Neural cell (in vitro differentiated cells): ENCODE results near the gene MOCOS. TPM values are rescaled to one million over a fixed set of nuclear protein-coding genes. Genes with fewer than 3 reads are reported as not detected.

Experiments
- H2AFZ ChIP-seq: fragments of 200-600, 300-800 bp; sonication (generic), shearing (Covaris generic); 2 replicates; pipeline ENCODE4 v1.6.0; 2014; ENCODE audit warnings: low read depth, mild to moderate bottlenecking, antibody characterized with exemption, low read length, moderate library complexity
- H3F3A ChIP-seq: fragments of 200-600 bp; shearing (Covaris generic); 2 replicates; pipeline ENCODE4 v1.6.1; 2016; ENCODE audit warnings: mild to moderate bottlenecking, moderate library complexity, mixed read lengths, antibody characterized with exemption, low read length; ENCODE audit not compliant: insufficient read depth, poor library complexity, severe bottlenecking
- H3K27ac ChIP-seq: fragments of 200-600, 300-800 bp; sonication (generic), shearing (Covaris generic); 2 replicates; pipeline ENCODE4 v1.5.1; 2014; ENCODE audit warnings: mild to moderate bottlenecking, low read length, moderate library complexity
- H3K27me3 ChIP-seq: fragments of 300-800, 200-600 bp; sonication (generic), shearing (Covaris generic); 2 replicates; pipeline ENCODE4 v1.6.0; 2014; ENCODE audit warnings: mild to moderate bottlenecking, low read depth, low read length, moderate library complexity; ENCODE audit not compliant: insufficient read depth
- H3K36me3 ChIP-seq: fragments of 300-800, 200-600 bp; sonication (generic), shearing (Covaris generic); 2 replicates; pipeline ENCODE4 v1.5.1; 2014; ENCODE audit warnings: mild to moderate bottlenecking, antibody characterized with exemption, low read length, moderate library complexity; ENCODE audit not compliant: insufficient read depth
- H3K4me2 ChIP-seq: fragments of 300-800, 200-600 bp; sonication (generic), shearing (Covaris generic); 2 replicates; pipeline ENCODE4 v1.6.0; 2014; ENCODE audit warnings: mild to moderate bottlenecking, low read length
- H3K4me3 ChIP-seq: fragments of 300-800, 200-600 bp; sonication (generic), shearing (Covaris generic); 2 replicates; pipeline ENCODE4 v1.5.1; 2014; ENCODE audit warnings: mild to moderate bottlenecking, low read length, moderate library complexity
- H3K79me2 ChIP-seq: fragments of 200-600 bp; shearing (Covaris generic); replicated peaks from 2 replicates; pipeline ENCODE4 v1.6.0; 2014; ENCODE audit warnings: mild to moderate bottlenecking, low read length, moderate library complexity; ENCODE audit not compliant: insufficient read depth
- H3K9ac ChIP-seq: fragments of 300-800, 200-600 bp; sonication (generic), shearing (Covaris generic); 2 replicates; pipeline ENCODE4 v1.6.1; 2016; ENCODE audit warnings: mild to moderate bottlenecking, low read length, mixed read lengths
- H3K9me2 ChIP-seq: fragments of 200-600 bp; shearing (Covaris generic); 2 replicates; pipeline ENCODE4 v1.6.1; 2016; ENCODE audit warnings: mild to moderate bottlenecking, low read length, mixed read lengths; ENCODE audit not compliant: insufficient read depth
- H3K9me3 ChIP-seq: fragments of 200-600, 300-800 bp; sonication (generic), shearing (Covaris generic); 2 replicates; pipeline ENCODE4 v1.6.1; 2016; ENCODE audit warnings: mild to moderate bottlenecking, mixed run types, low read length, moderate library complexity, mixed read lengths
- H4K20me1 ChIP-seq: fragments of 200-600 bp; shearing (Covaris generic); 2 replicates; pipeline ENCODE4 v1.6.1; 2016; ENCODE audit warnings: mild to moderate bottlenecking, mixed run types; ENCODE audit not compliant: insufficient read depth
- CTCF ChIP-seq: fragments of 450-650 bp; IDR thresholded peaks from 2 replicates; pipeline ENCODE4 v1.5.1; 2014; ENCODE audit warnings: antibody characterized with exemption, mild to moderate bottlenecking, moderate library complexity; ENCODE audit not compliant: poor library complexity, severe bottlenecking
- EP300 ChIP-seq: fragments of 450-650 bp; conservative IDR thresholded peaks from 2 replicates; pipeline ENCODE4 v1.6.1; 2014; ENCODE audit warnings: antibody characterized with exemption, mild to moderate bottlenecking, moderate library complexity; ENCODE audit not compliant: poor library complexity, severe bottlenecking
- EZH2 ChIP-seq: fragments of 200-600, 300-800 bp; shearing (Covaris generic), sonication (generic); IDR thresholded peaks from 2 replicates; pipeline ENCODE4 v1.6.1; 2014; ENCODE audit warnings: antibody characterized with exemption, low read length, borderline replicate concordance, mild to moderate bottlenecking; ENCODE audit not compliant: insufficient read depth, poor library complexity, severe bottlenecking
- MXI1 ChIP-seq: fragments of 450-650 bp; conservative IDR thresholded peaks from 2 replicates; pipeline ENCODE4 v1.6.1; 2014; ENCODE audit warnings: antibody characterized with exemption, mild to moderate bottlenecking; ENCODE audit not compliant: poor library complexity, severe bottlenecking
- POLR2AphosphoS5 ChIP-seq: IDR thresholded peaks from 2 replicates; pipeline ENCODE4 v1.6.1; 2012
- RAD21 ChIP-seq: fragments of 450-650 bp; conservative IDR thresholded peaks from 2 replicates; pipeline ENCODE4 v1.6.1; 2014; ENCODE audit warnings: antibody characterized with exemption, mild to moderate bottlenecking, moderate library complexity
- SMC3 ChIP-seq: fragments of 450-650 bp; conservative IDR thresholded peaks from 2 replicates; pipeline ENCODE4 v1.6.1; 2014; ENCODE audit warnings: antibody characterized with exemption, mild to moderate bottlenecking, moderate library complexity; ENCODE audit not compliant: poor library complexity
- TAF1 ChIP-seq: IDR thresholded peaks from 2 replicates; pipeline ENCODE4 v1.6.1; 2012; ENCODE audit warnings: low read depth
- polyA plus RNA-seq: library from polyadenylated mRNA; depleted of rRNA; stranded (reverse); fragments of >200 nt; gene quantifications from 2 replicates; pipeline ENCODE4 v1.2.3, GENCODE V29; 2014
- TF ChIP-seq, protein P1 (sequence below): IDR thresholded peaks from 2 replicates; pipeline ENCODE4 v1.6.1; 2012; ENCODE audit warnings: borderline replicate concordance

Gene MOCOS
- polyA plus RNA-seq, 1 donor from 2014 or later = not detected

DNA sequence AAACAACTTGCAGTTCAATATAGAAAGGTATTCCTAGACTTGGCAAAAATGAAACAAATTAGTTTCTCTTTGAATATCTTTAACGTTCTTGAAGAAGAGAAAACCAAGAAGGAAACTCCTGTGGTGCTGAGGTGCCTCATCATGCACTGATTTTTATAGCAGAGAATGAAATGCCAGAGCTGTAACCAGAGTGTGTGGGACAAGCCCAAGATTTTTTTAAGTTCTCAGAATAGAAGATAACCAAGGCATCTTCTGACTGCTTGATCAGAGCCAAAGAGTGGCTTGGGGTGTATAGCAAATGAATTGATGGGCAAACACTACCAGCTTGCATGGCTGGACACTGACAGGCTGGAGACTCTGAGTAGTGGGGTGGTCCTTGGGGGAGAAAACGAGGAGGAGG, 118.1 kb downstream of the MOCOS start:
- Histone ChIP-seq H3K79me2 (peaks cover 68% of the 10 kb centered on the region), H4K20me1 (no peaks in the 10 kb centered on the region), H3K4me3 (no peak overlapping the region), H3K9ac (no peak overlapping the region), H3K27me3 (no peaks in the 10 kb centered on the region), H3K4me2 (no peak overlapping the region), H3K9me2 (no peaks in the 10 kb centered on the region), H3K27ac (no peak overlapping the region), H3K36me3 (no peaks in the 10 kb centered on the region), H3F3A (no peaks in the 10 kb centered on the region), H2AFZ (no peak overlapping the region), H3K9me3 (no peaks in the 10 kb centered on the region)
- TF ChIP-seq, protein P1, sequence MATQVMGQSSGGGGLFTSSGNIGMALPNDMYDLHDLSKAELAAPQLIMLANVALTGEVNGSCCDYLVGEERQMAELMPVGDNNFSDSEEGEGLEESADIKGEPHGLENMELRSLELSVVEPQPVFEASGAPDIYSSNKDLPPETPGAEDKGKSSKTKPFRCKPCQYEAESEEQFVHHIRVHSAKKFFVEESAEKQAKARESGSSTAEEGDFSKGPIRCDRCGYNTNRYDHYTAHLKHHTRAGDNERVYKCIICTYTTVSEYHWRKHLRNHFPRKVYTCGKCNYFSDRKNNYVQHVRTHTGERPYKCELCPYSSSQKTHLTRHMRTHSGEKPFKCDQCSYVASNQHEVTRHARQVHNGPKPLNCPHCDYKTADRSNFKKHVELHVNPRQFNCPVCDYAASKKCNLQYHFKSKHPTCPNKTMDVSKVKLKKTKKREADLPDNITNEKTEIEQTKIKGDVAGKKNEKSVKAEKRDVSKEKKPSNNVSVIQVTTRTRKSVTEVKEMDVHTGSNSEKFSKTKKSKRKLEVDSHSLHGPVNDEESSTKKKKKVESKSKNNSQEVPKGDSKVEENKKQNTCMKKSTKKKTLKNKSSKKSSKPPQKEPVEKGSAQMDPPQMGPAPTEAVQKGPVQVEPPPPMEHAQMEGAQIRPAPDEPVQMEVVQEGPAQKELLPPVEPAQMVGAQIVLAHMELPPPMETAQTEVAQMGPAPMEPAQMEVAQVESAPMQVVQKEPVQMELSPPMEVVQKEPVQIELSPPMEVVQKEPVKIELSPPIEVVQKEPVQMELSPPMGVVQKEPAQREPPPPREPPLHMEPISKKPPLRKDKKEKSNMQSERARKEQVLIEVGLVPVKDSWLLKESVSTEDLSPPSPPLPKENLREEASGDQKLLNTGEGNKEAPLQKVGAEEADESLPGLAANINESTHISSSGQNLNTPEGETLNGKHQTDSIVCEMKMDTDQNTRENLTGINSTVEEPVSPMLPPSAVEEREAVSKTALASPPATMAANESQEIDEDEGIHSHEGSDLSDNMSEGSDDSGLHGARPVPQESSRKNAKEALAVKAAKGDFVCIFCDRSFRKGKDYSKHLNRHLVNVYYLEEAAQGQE = no peak
- TF ChIP-seq EP300 = no peak
- TF ChIP-seq CTCF = no peak
- no peak for TF ChIP-seq MXI1
- TF ChIP-seq EZH2 = no peak
- no peak for TF ChIP-seq RAD21
- no peak for TF ChIP-seq SMC3
- TF ChIP-seq POLR2AphosphoS5 = no peak
- TF ChIP-seq TAF1 = no peak

DNA sequence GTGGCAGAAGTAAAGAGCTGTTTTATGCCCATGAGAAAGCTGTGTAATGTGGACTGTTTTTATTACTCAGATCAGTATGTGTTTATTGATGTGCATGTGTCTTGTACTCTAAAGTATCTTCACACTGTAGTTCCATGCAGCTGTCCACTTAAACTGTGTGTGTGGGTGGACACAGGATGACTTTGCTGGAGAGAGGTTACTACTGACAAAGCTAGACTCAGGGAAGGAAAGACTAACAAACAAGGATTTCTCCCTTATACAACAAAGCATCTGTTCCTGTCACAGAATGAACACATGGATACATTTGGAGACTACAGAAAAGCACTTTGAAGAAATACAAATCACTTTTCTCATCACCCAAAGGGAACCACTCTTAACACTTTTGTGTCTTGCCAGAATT, 120.2 kb downstream of the MOCOS start:
- Histone ChIP-seq H4K20me1 (no peaks in the 10 kb centered on the region), H3K27me3 (no peaks in the 10 kb centered on the region), H2AFZ (no peak overlapping the region), H3K4me3 (no peak overlapping the region), H3K9me3 (no peaks in the 10 kb centered on the region), H3K4me2 (no peak overlapping the region), H3K9ac (no peak overlapping the region), H3F3A (no peaks in the 10 kb centered on the region), H3K27ac (no peak overlapping the region), H3K79me2 (peaks cover 48% of the 10 kb centered on the region), H3K9me2 (no peaks in the 10 kb centered on the region), H3K36me3 (no peaks in the 10 kb centered on the region)
- TF ChIP-seq, protein P1 = no peak
- no peak for TF ChIP-seq EZH2
- no peak for TF ChIP-seq POLR2AphosphoS5
- TF ChIP-seq RAD21 = no peak
- TF ChIP-seq CTCF = no peak
- TF ChIP-seq EP300 = no peak
- no peak for TF ChIP-seq MXI1
- TF ChIP-seq TAF1 = no peak
- no peak for TF ChIP-seq SMC3
